ENCODE measurements around the gene NEK5.

- no peak for TF ChIP-seq CTCF (IDR thresholded peaks at IDR 0.05)
- TF ChIP-seq ZFX (IDR thresholded peaks at IDR 0.05; ENCODE audit: borderline replicate concordance), result no peak
These were observed 132.2 kb downstream of the NEK5 start for GRCh38 chr13:51996641-51997040.

All from 22Rv1 (cell line).